Measurements from ENCODE around the gene XIRP2. TPM values are rescaled to one million over a fixed set of nuclear protein-coding genes. Genes with fewer than 3 reads are reported as not detected.
"Not testable (repeated sequence)": the region's sequence is repeated elsewhere in the genome, so short reads cannot be mapped to it uniquely, and the experiment has no call there.

Gene XIRP2
- total RNA-seq, 1 donor: 0.10 TPM

GRCh38 chr2:167209784-167210183, 321.5 kb downstream of the XIRP2 start:
- Histone ChIP-seq H3K27me3 (ENCODE audit: insufficient read depth, low read length) (no peaks in the 10 kb centered on the region), H3K9me3 (ENCODE audit: low read depth, low read length) (no peaks in the 10 kb centered on the region), H3K4me1 (ENCODE audit: insufficient read depth, low read length) (no peaks in the 10 kb centered on the region), H3K4me3 (ENCODE audit: low read length) (no peak overlapping the region)

- Histone ChIP-seq H3K9me3 (ENCODE audit: low read depth, low read length) (no peaks in the 10 kb centered on the region), H3K4me1 (ENCODE audit: insufficient read depth, low read length) (no peaks in the 10 kb centered on the region), H3K27me3 (ENCODE audit: insufficient read depth, low read length) (no peaks in the 10 kb centered on the region), H3K4me3 (ENCODE audit: low read length) (no peak overlapping the region)
These were observed 323.9 kb downstream of the XIRP2 start for GRCh38 chr2:167212014-167212648.

GRCh38 chr2:167215595-167215994, 327.3 kb downstream of the XIRP2 start:
- H3K4me3 ChIP-seq (ENCODE audit: low read length): no peak overlapping the region
- no peaks in the 10 kb centered on the region for H3K9me3 ChIP-seq (ENCODE audit: low read depth, low read length)
- H3K27me3 ChIP-seq (ENCODE audit: insufficient read depth, low read length): no peaks in the 10 kb centered on the region
- H3K4me1 ChIP-seq (ENCODE audit: insufficient read depth, low read length): no peaks in the 10 kb centered on the region

- Histone ChIP-seq H3K9me3 (ENCODE audit: low read depth, low read length) (no peaks in the 10 kb centered on the region), H3K4me1 (ENCODE audit: insufficient read depth, low read length) (no peaks in the 10 kb centered on the region), H3K4me3 (ENCODE audit: low read length) (no peak overlapping the region), H3K27me3 (ENCODE audit: insufficient read depth, low read length) (no peaks in the 10 kb centered on the region)
These were observed 349.2 kb downstream of the XIRP2 start for GRCh38 chr2:167237478-167237877.

- Histone ChIP-seq H3K4me1 (ENCODE audit: insufficient read depth, low read length) (no peaks in the 10 kb centered on the region), H3K27me3 (ENCODE audit: insufficient read depth, low read length) (no peaks in the 10 kb centered on the region), H3K9me3 (ENCODE audit: low read depth, low read length) (no peaks in the 10 kb centered on the region), H3K4me3 (ENCODE audit: low read length) (no peak overlapping the region)
These were observed 352.4 kb downstream of the XIRP2 start for GRCh38 chr2:167240671-167241070.

- Histone ChIP-seq H3K4me1 (ENCODE audit: insufficient read depth, low read length) (no peaks in the 10 kb centered on the region), H3K9me3 (ENCODE audit: low read depth, low read length) (peaks cover 15% of the 10 kb centered on the region), H3K4me3 (ENCODE audit: low read length) (no peak overlapping the region), H3K27me3 (ENCODE audit: insufficient read depth, low read length) (no peaks in the 10 kb centered on the region)
These were observed 360.9 kb downstream of the XIRP2 start for GRCh38 chr2:167249197-167249596.

- Histone ChIP-seq H3K4me3 (ENCODE audit: low read length) (no peak overlapping the region), H3K4me1 (ENCODE audit: insufficient read depth, low read length) (no peaks in the 10 kb centered on the region), H3K27me3 (ENCODE audit: insufficient read depth, low read length) (no peaks in the 10 kb centered on the region), H3K9me3 (ENCODE audit: low read depth, low read length) (peaks cover 15% of the 10 kb centered on the region)
These were observed 364.7 kb downstream of the XIRP2 start for GRCh38 chr2:167253025-167253424.

GRCh38 chr2:167254721-167255120, 366.4 kb downstream of the XIRP2 start:
- Histone ChIP-seq H3K27me3 (ENCODE audit: insufficient read depth, low read length) (no peaks in the 10 kb centered on the region), H3K4me1 (ENCODE audit: insufficient read depth, low read length) (no peaks in the 10 kb centered on the region), H3K9me3 (ENCODE audit: low read depth, low read length) (peaks cover 6% of the 10 kb centered on the region), H3K4me3 (ENCODE audit: low read length) (no peak overlapping the region)

GRCh38 chr2:167258712-167259111, 370.4 kb downstream of the XIRP2 start:
- no peaks in the 10 kb centered on the region for H3K4me1 ChIP-seq (ENCODE audit: insufficient read depth, low read length)
- no peaks in the 10 kb centered on the region for H3K27me3 ChIP-seq (ENCODE audit: insufficient read depth, low read length)
- H3K9me3 ChIP-seq (ENCODE audit: low read depth, low read length): no peaks in the 10 kb centered on the region
- H3K4me3 ChIP-seq (ENCODE audit: low read length): no peak overlapping the region

GRCh38 chr2:167264380-167264779, 376.1 kb downstream of the XIRP2 start:
- Histone ChIP-seq H3K4me1 (ENCODE audit: insufficient read depth, low read length) (no peaks in the 10 kb centered on the region), H3K4me3 (ENCODE audit: low read length) (no peak overlapping the region), H3K9me3 (ENCODE audit: low read depth, low read length) (no peaks in the 10 kb centered on the region), H3K27me3 (ENCODE audit: insufficient read depth, low read length) (no peaks in the 10 kb centered on the region)

GRCh38 chr2:167265004-167265403, 376.7 kb downstream of the XIRP2 start:
- Histone ChIP-seq H3K4me1 (ENCODE audit: insufficient read depth, low read length) (no peaks in the 10 kb centered on the region), H3K4me3 (ENCODE audit: low read length) (no peak overlapping the region), H3K27me3 (ENCODE audit: insufficient read depth, low read length) (no peaks in the 10 kb centered on the region), H3K9me3 (ENCODE audit: low read depth, low read length) (no peaks in the 10 kb centered on the region)

- no peaks in the 10 kb centered on the region for H3K4me1 ChIP-seq (ENCODE audit: insufficient read depth, low read length)
- no peaks in the 10 kb centered on the region for H3K9me3 ChIP-seq (ENCODE audit: low read depth, low read length)
- no peaks in the 10 kb centered on the region for H3K27me3 ChIP-seq (ENCODE audit: insufficient read depth, low read length)
- H3K4me3 ChIP-seq (ENCODE audit: low read length): no peak overlapping the region
These were observed 377.4 kb downstream of the XIRP2 start for GRCh38 chr2:167265722-167266121.

GRCh38 chr2:167268245-167268644, 380.0 kb downstream of the XIRP2 start:
- H3K4me1 ChIP-seq (ENCODE audit: insufficient read depth, low read length); H3K27me3 ChIP-seq (ENCODE audit: insufficient read depth, low read length); H3K4me3 ChIP-seq (ENCODE audit: low read length); H3K9me3 ChIP-seq (ENCODE audit: low read depth, low read length): not testable (repeated sequence)

- no peaks in the 10 kb centered on the region for H3K9me3 ChIP-seq (ENCODE audit: low read depth, low read length)
- no peaks in the 10 kb centered on the region for H3K4me1 ChIP-seq (ENCODE audit: insufficient read depth, low read length)
- no peak overlapping the region for H3K4me3 ChIP-seq (ENCODE audit: low read length)
- no peaks in the 10 kb centered on the region for H3K27me3 ChIP-seq (ENCODE audit: insufficient read depth, low read length)
These were observed 383.7 kb downstream of the XIRP2 start for GRCh38 chr2:167271932-167272331.

GRCh38 chr2:167275046-167275445, 386.8 kb downstream of the XIRP2 start:
- Histone ChIP-seq H3K9me3 (ENCODE audit: low read depth, low read length) (no peaks in the 10 kb centered on the region), H3K4me3 (ENCODE audit: low read length) (no peak overlapping the region), H3K4me1 (ENCODE audit: insufficient read depth, low read length) (no peaks in the 10 kb centered on the region), H3K27me3 (ENCODE audit: insufficient read depth, low read length) (no peaks in the 10 kb centered on the region)

GRCh38 chr2:167279810-167280209, 391.5 kb downstream of the XIRP2 start:
- Histone ChIP-seq H3K4me1 (ENCODE audit: insufficient read depth, low read length) (no peaks in the 10 kb centered on the region), H3K9me3 (ENCODE audit: low read depth, low read length) (no peaks in the 10 kb centered on the region), H3K27me3 (ENCODE audit: insufficient read depth, low read length) (no peaks in the 10 kb centered on the region), H3K4me3 (ENCODE audit: low read length) (no peak overlapping the region)

Measured in mononuclear cell (primary cell).